Spleen (tissue), 11 donors: ENCODE results near the gene ZFPL1. TPM values are rescaled to one million over a fixed set of nuclear protein-coding genes. Genes with fewer than 3 reads are reported as not detected.

Source experiments
- DNase-seq: peaks from one replicate; pipeline ENCODE4 v3.0.0-alpha.2; 2020
- H3K27ac ChIP-seq, 8 donors: fragments of 200-600 bp; sonication (generic) in 7 of 8; 1 replicate in 4 of 8; 2 replicates in 4 of 8; pipeline versions ENCODE4 v1.5.0 to v1.8.0; 2016 to 2021; ENCODE audit warnings: inconsistent platforms in 4 of 8, mild to moderate bottlenecking in 4 of 8, moderate library complexity in 1 of 8
- H3K27me3 ChIP-seq, 7 donors: fragments of 200-600 bp; sonication (generic) in 6 of 7; replicated peaks in 1 of 7; 1 replicate in 4 of 7; 2 replicates in 3 of 7; pipeline versions ENCODE4 v1.5.0 to v1.8.0; 2016 to 2021; ENCODE audit warnings: inconsistent platforms in 3 of 7, mild to moderate bottlenecking in 1 of 7
- H3K36me3 ChIP-seq, 6 donors: fragments of 200-600 bp; sonication (generic) in 5 of 6; 1 replicate in 4 of 6; 2 replicates in 2 of 6; pipeline versions ENCODE4 v1.5.0 to v1.8.0; 2016 to 2021; ENCODE audit warnings: inconsistent platforms in 2 of 6
- H3K4me1 ChIP-seq, 6 donors: fragments of 200-600 bp; sonication (generic) in 5 of 6; 1 replicate in 3 of 6; 2 replicates in 3 of 6; pipeline versions ENCODE4 v1.5.0 to v1.8.0; 2016 to 2021; ENCODE audit warnings: inconsistent platforms in 3 of 6
- H3K4me3 ChIP-seq, 8 donors: fragments of 200-600 bp; sonication (generic) in 7 of 8; 1 replicate in 4 of 8; 2 replicates in 4 of 8; pipeline versions ENCODE4 v1.5.0 to v1.8.0; 2016 to 2021; ENCODE audit warnings: inconsistent platforms in 4 of 8, mild to moderate bottlenecking in 4 of 8, moderate library complexity in 2 of 8
- H3K9me3 ChIP-seq, 8 donors: fragments of 200-600 bp; sonication (generic) in 7 of 8; 1 replicate in 4 of 8; 2 replicates in 4 of 8; pipeline versions ENCODE4 v1.5.0 to v1.8.0; 2016 to 2021; ENCODE audit warnings: inconsistent platforms in 4 of 8
- POLR2A ChIP-seq, 3 donors: fragments of 450-650 bp; IDR thresholded peaks; one replicate each; pipeline ENCODE4 v1.5.1; 2017; ENCODE audit warnings: antibody characterized with exemption in 3 of 3, mild to moderate bottlenecking in 1 of 3
- POLR2AphosphoS5 ChIP-seq, 3 donors: sonication (generic); formaldehyde crosslinking; IDR thresholded peaks; one replicate each; pipeline ENCODE4 v1.5.1; 2017; ENCODE audit warnings: antibody characterized with exemption in 3 of 3
- WGBS, 5 donors: extraction: QIAGEN DNeasy Blood & Tissue Kit in 3 of 5; methylation state at CpG; one replicate each; pipeline versions ENCODE4 v1.1.5 to v1.1.7; 2013 to 2018; 5-methylcytosine and 5-hydroxymethylcytosine counted together
- intact Hi-C: fragments of 100-400 bp; cut with DNase I; formaldehyde crosslinking; loops from one replicate; pipeline ENCODE4 v1.15.0; 2023; ENCODE audit warnings: low total_unique reads
- polyA plus RNA-seq, 3 donors: library from polyadenylated mRNA; stranded (reverse); fragments of 200-250 nt; gene quantifications; one replicate each; pipeline ENCODE4 v1.2.1, GENCODE V29; 2013
- total RNA-seq, 7 donors: library from RNA; depleted of rRNA in 3 of 7; stranded (reverse); fragments of >200 nt in 3 of 7; fragmentation: NEBNext Ultra II Directional in 4 of 7; extraction: Animal tissue kit (Norgen Biotek cat#: 25700) in 4 of 7; gene quantifications; one replicate each; pipeline versions ENCODE4 v1.1.0 to v1.2.1, GENCODE V29; 2016 to 2021
- TF ChIP-seq, protein P1 (sequence below), 11 experiments: fragments of 200-600 bp in 7 of 11; fragments of 450-650 bp in 4 of 11; sonication (generic) in 4 of 11; IDR thresholded peaks in 8 of 11; conservative IDR thresholded peaks in 3 of 11; 1 replicate in 7 of 11; 2 replicates in 4 of 11; pipeline versions ENCODE4 v1.4.0 to v1.8.0; 2016 to 2021; ENCODE audit warnings: antibody characterized with exemption in 11 of 11, inconsistent platforms in 4 of 11, mild to moderate bottlenecking in 1 of 11
- donor health status: healthy with polysubstance abuse.
- donor health status: DM: no; HTN: no; CAD: no; lungs with moderate emphysema.
- donor health status: DM: no; HTN: no; CAD: no.
- donor health status: Bipolar disorder and iron deficiency.
- donor health status: healthy.
- donor health status: DM: no; HTN: no; CAD: no.
- donor health status: DM: yes; HTN: yes; CAD: no.

Gene ZFPL1
- total and polyA plus RNA-seq, 10 donors: 23.5 to 52.0 (median 29.9) TPM

DNA sequence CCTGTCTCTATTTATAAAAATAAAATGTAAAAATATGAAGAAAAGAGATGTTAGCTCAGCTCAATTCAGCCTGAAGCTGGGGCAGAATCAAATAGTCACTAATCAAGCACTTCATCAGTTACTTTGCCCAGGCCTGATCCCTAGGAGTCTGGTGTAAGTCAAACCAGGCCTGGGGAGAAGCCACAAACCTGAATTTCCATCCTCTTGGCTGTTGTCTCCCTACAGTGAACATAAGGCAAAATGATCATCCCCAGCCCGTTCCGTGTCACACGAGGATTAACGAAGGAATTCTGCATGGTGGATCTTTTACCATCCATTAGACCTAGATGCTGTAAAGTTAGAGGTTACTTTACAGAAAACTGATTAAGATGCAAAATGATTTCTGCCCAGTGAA is 19.2 kb upstream of the ZFPL1 start:
- DNase-seq: no peak
- Histone ChIP-seq H3K4me1 (no peaks in the 10 kb centered on the region), H3K9me3 (no peaks in the 10 kb centered on the region), H3K4me3 (no peak overlapping the region), H3K27me3 (no peaks in the 10 kb centered on the region), H3K27ac (no peak overlapping the region), H3K36me3 (no peaks in the 10 kb centered on the region)
- TF ChIP-seq, protein P1, sequence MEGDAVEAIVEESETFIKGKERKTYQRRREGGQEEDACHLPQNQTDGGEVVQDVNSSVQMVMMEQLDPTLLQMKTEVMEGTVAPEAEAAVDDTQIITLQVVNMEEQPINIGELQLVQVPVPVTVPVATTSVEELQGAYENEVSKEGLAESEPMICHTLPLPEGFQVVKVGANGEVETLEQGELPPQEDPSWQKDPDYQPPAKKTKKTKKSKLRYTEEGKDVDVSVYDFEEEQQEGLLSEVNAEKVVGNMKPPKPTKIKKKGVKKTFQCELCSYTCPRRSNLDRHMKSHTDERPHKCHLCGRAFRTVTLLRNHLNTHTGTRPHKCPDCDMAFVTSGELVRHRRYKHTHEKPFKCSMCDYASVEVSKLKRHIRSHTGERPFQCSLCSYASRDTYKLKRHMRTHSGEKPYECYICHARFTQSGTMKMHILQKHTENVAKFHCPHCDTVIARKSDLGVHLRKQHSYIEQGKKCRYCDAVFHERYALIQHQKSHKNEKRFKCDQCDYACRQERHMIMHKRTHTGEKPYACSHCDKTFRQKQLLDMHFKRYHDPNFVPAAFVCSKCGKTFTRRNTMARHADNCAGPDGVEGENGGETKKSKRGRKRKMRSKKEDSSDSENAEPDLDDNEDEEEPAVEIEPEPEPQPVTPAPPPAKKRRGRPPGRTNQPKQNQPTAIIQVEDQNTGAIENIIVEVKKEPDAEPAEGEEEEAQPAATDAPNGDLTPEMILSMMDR (IDR thresholded peaks at IDR 0.05 in 8 of 11, conservative IDR thresholded peaks at IDR 0.05 in 3 of 11): no peak
- TF ChIP-seq POLR2A (IDR thresholded peaks at IDR 0.05) (no peak), POLR2AphosphoS5 (IDR thresholded peaks at IDR 0.05) (no peak)
- WGBS, 5 donors: 84 to 97% (median 89%) methylated on average over 4 of the region's 4 CpGs
- intact Hi-C loops: no loop called here

GRCh38 chr11:65065851-65066250 is 18.2 kb upstream of the ZFPL1 start:
- Histone ChIP-seq H3K27me3 (no peaks in the 10 kb centered on the region), H3K36me3 (no peaks in the 10 kb centered on the region), H3K27ac (no peak overlapping the region), H3K4me1 (no peaks in the 10 kb centered on the region), H3K9me3 (no peaks in the 10 kb centered on the region), H3K4me3 (no peak overlapping the region)
- WGBS, 5 donors: 81 to 86% (median 83%) methylated on average over 7 of the region's 7 CpGs
- intact Hi-C loops: no loop called here
- TF ChIP-seq POLR2AphosphoS5 (IDR thresholded peaks at IDR 0.05) (no peak), POLR2A (IDR thresholded peaks at IDR 0.05) (no peak)
- TF ChIP-seq, protein P1 (IDR thresholded peaks at IDR 0.05 in 8 of 11, conservative IDR thresholded peaks at IDR 0.05 in 3 of 11): no peak
- no peak for DNase-seq

DNA sequence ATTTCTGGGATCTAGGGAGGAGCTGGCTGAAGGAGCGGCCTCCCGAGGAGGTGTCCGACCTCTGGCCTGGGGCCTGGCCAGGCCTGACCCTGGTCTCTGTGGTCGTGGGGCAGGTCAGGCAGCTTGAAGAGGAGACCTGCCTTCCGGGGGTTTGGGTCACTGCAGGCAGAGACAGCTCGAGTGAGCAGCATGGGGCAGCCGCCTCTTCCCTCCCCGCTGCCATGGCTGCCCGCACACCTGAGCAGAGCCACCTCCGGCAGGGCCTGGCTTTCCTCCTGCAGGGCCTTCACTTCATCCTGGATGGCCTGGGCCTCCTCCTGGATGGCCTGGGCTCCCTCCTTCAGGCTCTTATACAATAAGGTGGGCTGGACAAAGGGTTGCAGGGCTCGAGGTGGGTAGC is 17.7 kb upstream of the ZFPL1 start:
- Histone ChIP-seq H3K36me3 (no peaks in the 10 kb centered on the region), H3K27ac (no peak overlapping the region), H3K27me3 (no peaks in the 10 kb centered on the region), H3K9me3 (no peaks in the 10 kb centered on the region), H3K4me1 (no peaks in the 10 kb centered on the region), H3K4me3 (no peak overlapping the region)
- 80 to 100% (median 86%) methylated on average over 4 to 11 of the region's 11 CpGs for WGBS, 5 donors
- DNase-seq: no peak
- TF ChIP-seq POLR2AphosphoS5 (IDR thresholded peaks at IDR 0.05) (no peak), POLR2A (IDR thresholded peaks at IDR 0.05) (no peak)
- TF ChIP-seq, protein P1 (IDR thresholded peaks at IDR 0.05 in 8 of 11, conservative IDR thresholded peaks at IDR 0.05 in 3 of 11): no peak
- intact Hi-C loops: no loop called here

DNA sequence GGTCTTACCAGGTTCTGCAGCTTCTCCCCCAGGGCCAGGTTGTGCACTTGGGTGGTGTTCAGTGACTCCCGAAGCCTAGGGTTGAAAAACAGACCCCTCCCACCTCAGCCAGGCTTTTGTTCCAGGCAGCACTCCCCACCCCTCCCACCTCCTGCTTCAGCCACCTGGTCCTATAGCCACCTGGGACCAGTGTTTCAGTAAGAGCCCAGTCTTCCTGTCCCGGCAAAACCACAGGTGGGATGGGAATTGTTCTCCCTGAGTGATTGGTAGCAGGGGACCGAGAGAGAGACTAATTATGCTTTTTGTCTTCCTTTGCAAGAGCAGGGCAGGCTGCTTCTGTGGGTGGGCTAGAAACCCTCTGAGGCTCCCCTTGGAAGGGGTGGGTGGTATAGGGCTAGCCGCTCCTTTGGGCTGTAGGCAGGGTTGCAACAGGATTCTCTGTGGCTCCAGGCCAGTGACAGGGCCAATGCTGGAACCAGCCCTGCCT is 17.2 kb upstream of the ZFPL1 start:
- DNase-seq: no peak
- intact Hi-C loops: no loop called here
- H3K36me3 ChIP-seq: no peaks in the 10 kb centered on the region
- no peaks in the 10 kb centered on the region for H3K9me3 ChIP-seq
- H3K27me3 ChIP-seq: no peaks in the 10 kb centered on the region
- TF ChIP-seq POLR2A (IDR thresholded peaks at IDR 0.05) (no peak), POLR2AphosphoS5 (IDR thresholded peaks at IDR 0.05) (no peak)
- TF ChIP-seq, protein P1 (IDR thresholded peaks at IDR 0.05 in 8 of 11, conservative IDR thresholded peaks at IDR 0.05 in 3 of 11): no peak
- 75 to 80% (median 77%) methylated on average over 3 to 4 of the region's 4 CpGs for WGBS, 5 donors
- no peak overlapping the region for H3K27ac ChIP-seq
- H3K4me1 ChIP-seq: no peaks in the 10 kb centered on the region
- H3K4me3 ChIP-seq: no peak overlapping the region
